Stimulated activated CD4-positive, alpha-beta T cell treated with anti-CD3 and anti-CD28 coated beads, Interleukin-12 subunit alpha, Interleukin-12 subunit beta, amount 100 ng/mL, for 24 hours (primary cell): ENCODE measurements around the gene ADCY2.

Source experiments
- DNase-seq, 2 experiments: peaks; one replicate each; pipeline ENCODE4 v3.0.0-alpha.2; 2020; ENCODE audit warnings: low read depth in 2 of 2

Gene ADCY2

GRCh38 chr5:7395947-7396712 is at the start of gene ADCY2:
Gene ADCY2 (plus strand): TSS chr5:7396138. CDS start chr5:7396297, 159 bp downstream.
- no peak for DNase-seq

DNA sequence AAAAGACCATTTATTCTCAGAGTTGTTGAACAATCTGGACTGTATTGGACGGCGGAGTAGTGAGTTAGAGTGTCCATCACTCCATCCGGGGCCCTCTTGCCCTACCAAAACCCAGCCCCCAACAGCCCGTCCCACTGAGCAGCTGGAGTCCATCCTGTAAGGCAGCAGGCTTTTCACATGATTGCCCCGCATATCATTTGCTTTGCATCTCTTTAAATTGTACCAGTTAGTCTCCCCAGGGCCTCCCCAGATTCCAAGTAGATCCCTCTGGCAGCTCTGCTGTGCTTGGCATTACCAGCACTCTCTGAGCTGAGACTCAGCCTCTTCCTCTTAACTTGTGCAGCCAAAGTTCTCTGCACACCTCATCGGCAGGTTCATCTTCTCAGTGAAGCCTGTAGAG is 48.6 kb upstream of the ADCY2 start:
- no peak for DNase-seq

- DNase-seq = no peak
Measured at GRCh38 chr5:7348168-7348854, 47.6 kb upstream of the ADCY2 start.

DNA sequence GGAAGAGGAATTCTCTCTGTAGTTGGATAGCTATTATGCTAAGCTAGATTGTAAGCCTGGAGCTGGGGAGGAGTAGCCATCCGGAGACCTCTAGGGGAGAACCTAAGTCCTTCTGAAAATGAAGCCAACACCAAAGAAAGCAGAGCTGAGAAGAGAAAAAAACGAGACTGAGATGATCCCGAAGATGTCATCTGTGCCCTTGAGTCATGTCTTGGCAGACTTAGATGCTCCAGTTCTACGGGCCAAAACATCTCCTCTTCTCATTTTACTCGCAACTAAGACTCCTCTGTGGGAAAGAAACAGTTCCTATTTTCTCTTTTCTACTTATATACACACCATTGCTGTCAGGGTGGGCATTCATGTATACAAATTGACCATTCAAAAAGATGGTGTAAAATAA is 34.3 kb upstream of the ADCY2 start:
- no peak for DNase-seq

- no peak for DNase-seq
Measured at GRCh38 chr5:7363067-7363677, 32.8 kb upstream of the ADCY2 start.

DNA sequence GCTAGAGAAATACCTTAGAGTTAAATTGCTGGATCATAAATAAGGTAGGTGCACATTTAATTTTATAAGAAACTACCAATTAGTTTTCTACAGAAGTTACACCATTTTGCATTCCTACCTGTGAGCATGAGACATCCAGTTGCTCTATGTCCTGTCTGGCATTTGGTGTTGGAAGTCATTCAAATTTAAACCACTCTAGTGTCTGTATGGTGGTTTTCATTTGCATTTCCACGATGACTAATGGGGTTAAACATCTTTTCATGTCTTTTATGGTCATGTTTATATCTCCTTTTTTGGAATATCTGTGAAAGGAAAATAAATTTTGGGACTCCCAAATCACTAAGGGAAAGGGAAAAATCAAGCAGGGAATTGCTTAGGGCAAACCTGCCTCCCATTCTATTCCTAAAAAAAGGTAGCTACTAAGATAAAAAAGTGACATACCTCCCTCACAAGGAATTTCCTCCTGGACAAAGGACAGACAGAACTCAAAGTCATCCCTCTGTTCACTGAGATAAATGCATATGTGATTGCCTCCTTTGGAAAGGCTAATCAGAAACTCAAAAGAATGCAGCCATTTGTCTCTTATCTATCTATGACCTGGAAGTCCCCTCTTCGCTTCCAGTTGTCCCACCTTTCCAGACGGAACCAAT is 31.6 kb upstream of the ADCY2 start:
- no peak for DNase-seq

GRCh38 chr5:7367780-7368179 is 28.2 kb upstream of the ADCY2 start:
- no peak for DNase-seq

GRCh38 chr5:7372399-7372798 is 23.5 kb upstream of the ADCY2 start:
- no peak for DNase-seq

DNA sequence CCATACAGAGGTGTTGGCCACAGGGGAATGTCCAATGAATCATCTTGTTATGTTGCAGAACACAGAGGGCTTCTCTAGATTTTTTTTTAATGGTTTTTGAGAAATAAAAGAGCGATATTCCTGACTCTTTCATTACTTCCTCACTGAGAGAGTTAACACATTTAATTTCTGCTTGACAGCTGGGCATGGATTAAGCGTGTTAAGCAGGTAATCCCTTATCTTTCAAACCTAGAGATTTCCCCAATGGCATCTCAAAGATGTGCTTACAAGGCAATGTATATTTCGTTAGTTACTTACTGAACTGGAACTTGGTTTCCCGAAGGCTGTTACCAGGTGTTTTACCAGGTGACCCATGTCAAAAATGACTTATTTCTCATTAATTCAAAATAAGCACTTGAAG is 21.8 kb upstream of the ADCY2 start:
- DNase-seq = no peak

GRCh38 chr5:7375457-7375856 is 20.5 kb upstream of the ADCY2 start:
- DNase-seq = no peak

GRCh38 chr5:7376871-7377270 is 19.1 kb upstream of the ADCY2 start:
- DNase-seq = no peak

- no peak for DNase-seq
Measured at GRCh38 chr5:7377761-7378160, 18.2 kb upstream of the ADCY2 start.

DNA sequence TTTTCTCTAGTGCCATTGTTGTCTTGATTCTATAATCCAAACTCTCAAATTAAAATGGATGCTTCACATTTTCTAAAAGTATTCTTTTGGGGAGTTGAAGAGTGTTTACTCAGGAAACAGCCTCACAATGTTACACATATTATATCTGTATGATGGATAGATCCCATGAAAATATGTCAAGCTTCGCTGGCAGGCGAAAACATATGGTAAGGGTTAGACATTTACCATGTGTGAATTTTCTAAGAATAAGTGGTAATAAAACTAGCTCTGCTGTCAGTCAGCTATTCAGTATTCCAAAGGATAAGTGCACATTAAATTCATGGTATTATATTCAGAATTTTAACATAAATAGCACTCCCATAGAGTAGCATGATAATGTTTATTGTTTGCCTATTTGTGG is 13.3 kb upstream of the ADCY2 start:
- no peak for DNase-seq

DNA sequence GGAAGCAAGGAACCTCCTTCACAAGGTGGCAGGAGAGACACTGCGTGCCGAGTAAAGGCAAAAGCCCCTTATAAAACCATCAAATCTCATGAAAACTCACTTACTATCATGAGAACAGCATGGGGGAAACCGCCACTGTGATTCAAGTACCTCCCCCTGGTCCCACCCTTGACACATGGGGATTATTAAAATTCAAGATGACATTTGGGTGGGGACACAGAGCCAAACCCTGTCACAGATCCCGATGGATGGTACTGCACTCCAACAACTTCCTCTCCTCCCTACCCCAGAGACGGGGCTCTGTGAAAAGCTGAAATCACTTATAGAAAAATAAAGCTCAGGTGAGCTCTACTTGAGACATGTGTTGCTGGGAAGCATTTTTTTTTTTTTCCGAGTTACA is 10.3 kb upstream of the ADCY2 start:
- DNase-seq = no peak

GRCh38 chr5:7388553-7388952 is 7.4 kb upstream of the ADCY2 start:
- DNase-seq = no peak

- no peak for DNase-seq
Measured at GRCh38 chr5:7391215-7391614, 4.7 kb upstream of the ADCY2 start.

GRCh38 chr5:7391814-7392692 is 3.9 kb upstream of the ADCY2 start:
- DNase-seq = no peak

GRCh38 chr5:7392693-7393024 is 3.3 kb upstream of the ADCY2 start:
- DNase-seq = no peak

DNA sequence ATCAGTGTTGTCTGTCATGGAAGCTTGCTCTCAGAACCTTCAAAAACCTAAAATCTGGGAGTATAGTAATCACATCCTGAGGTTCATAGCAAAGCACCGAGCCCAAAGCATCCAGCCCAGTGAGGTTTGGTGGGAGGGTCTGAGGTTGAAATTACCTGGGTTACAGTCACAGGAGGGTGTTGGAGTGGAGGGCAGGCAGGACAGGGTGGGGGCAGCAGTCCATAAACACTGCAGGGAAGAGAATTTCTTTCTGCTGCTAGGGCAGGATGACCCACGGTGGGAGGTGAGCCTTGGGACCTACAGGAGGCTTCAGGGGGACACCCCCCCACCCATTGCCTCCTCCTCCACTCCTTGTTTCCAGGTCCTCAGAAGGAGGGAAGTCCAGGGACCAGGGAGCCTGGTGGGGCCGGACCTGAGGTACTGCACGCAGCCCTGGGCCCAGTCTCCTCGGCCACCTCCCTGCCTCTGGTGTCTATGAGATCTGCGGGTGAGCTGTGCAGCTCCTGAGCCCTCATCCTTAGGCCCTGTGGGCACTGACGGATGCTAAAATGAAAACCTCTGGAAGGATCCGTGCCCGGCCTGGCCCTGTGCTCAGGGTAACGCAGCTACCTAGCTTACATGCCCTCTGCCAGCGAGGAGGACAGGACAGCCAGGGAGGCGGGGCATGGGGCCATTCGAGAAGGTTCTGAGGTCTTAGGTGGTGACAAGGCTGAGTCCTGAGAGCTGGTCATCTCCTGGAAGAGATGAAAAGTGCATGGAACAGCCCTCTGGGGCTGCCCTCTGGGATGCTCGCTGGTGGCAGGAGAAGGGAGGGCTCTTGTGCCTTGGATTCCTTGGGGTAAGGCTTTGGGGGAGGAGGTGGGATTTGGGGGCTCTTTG is 1.8 kb upstream of the ADCY2 start:
- DNase-seq = no peak

- no peak for DNase-seq
Measured at GRCh38 chr5:7394889-7395431, 978 bp upstream of the ADCY2 start.
